GM18511 (cell line): ENCODE data around the gene KRTAP10-3.
"Not testable (repeated sequence)": the region's sequence is repeated elsewhere in the genome, so short reads cannot be mapped to it uniquely, and the experiment has no call there.

Experiments used
- ATAC-seq: cut with Tn5 transposase; IDR thresholded peaks from one replicate; pipeline ENCODE4 v1.9.1; 2021; ENCODE audit warnings: mild to moderate bottlenecking, moderate library complexity; ENCODE audit not compliant: unreplicated experiment

Gene KRTAP10-3

GRCh38 chr21:44572959-44573583 lies 14.5 kb upstream of the KRTAP10-3 start:
- ATAC-seq = no peak

- no peak for ATAC-seq
Observed at GRCh38 chr21:44571844-44572782, 13.5 kb upstream of the KRTAP10-3 start.

GRCh38 chr21:44571296-44571695 lies 12.7 kb upstream of the KRTAP10-3 start:
- no peak for ATAC-seq

GRCh38 chr21:44569861-44570517 lies 11.4 kb upstream of the KRTAP10-3 start:
- ATAC-seq = no peak

- ATAC-seq = no peak
Observed at GRCh38 chr21:44568667-44569556, 10.3 kb upstream of the KRTAP10-3 start.

- ATAC-seq = no peak
Observed at GRCh38 chr21:44568261-44568660, 9.7 kb upstream of the KRTAP10-3 start.

GRCh38 chr21:44567481-44568171 lies 9.0 kb upstream of the KRTAP10-3 start:
- no peak for ATAC-seq

GRCh38 chr21:44566403-44566802 lies 7.8 kb upstream of the KRTAP10-3 start:
- ATAC-seq = no peak

- ATAC-seq = no peak
Observed at GRCh38 chr21:44564886-44565598, 6.4 kb upstream of the KRTAP10-3 start.

- no peak for ATAC-seq
Observed at GRCh38 chr21:44564099-44564498, 5.5 kb upstream of the KRTAP10-3 start.

GRCh38 chr21:44558329-44558675 lies 293 bp downstream of the KRTAP10-3 start:
- not testable (repeated sequence) for ATAC-seq

- ATAC-seq = no peak
Observed at GRCh38 chr21:44557491-44558328, 885 bp downstream of the KRTAP10-3 start.

GRCh38 chr21:44556879-44557278 lies 1.7 kb downstream of the KRTAP10-3 start:
- ATAC-seq = no peak

GRCh38 chr21:44555200-44555875 lies 3.3 kb downstream of the KRTAP10-3 start:
- no peak for ATAC-seq

- ATAC-seq = no peak
Observed at GRCh38 chr21:44552681-44553080, 5.9 kb downstream of the KRTAP10-3 start.

- no peak for ATAC-seq
Observed at GRCh38 chr21:44552136-44552535, 6.5 kb downstream of the KRTAP10-3 start.

GRCh38 chr21:44551340-44551961 lies 7.1 kb downstream of the KRTAP10-3 start, which contains the start of gene KRTAP10-2:
KRTAP10-2 (minus strand) TSS chr21:44551505; CDS start chr21:44551458, 47 bp downstream.
- no peak for ATAC-seq
